ENCODE measurements around the gene CAMKMT. TPM values are rescaled to one million over a fixed set of nuclear protein-coding genes. Genes with fewer than 3 reads are reported as not detected.

Gene CAMKMT
- total and polyA plus RNA-seq, 9 of the 15 experiments (the other 6 are each of a cell fraction or from before 2014, with no cell fraction given) = 1.6 to 15.3 (median 7.4) TPM

DNA sequence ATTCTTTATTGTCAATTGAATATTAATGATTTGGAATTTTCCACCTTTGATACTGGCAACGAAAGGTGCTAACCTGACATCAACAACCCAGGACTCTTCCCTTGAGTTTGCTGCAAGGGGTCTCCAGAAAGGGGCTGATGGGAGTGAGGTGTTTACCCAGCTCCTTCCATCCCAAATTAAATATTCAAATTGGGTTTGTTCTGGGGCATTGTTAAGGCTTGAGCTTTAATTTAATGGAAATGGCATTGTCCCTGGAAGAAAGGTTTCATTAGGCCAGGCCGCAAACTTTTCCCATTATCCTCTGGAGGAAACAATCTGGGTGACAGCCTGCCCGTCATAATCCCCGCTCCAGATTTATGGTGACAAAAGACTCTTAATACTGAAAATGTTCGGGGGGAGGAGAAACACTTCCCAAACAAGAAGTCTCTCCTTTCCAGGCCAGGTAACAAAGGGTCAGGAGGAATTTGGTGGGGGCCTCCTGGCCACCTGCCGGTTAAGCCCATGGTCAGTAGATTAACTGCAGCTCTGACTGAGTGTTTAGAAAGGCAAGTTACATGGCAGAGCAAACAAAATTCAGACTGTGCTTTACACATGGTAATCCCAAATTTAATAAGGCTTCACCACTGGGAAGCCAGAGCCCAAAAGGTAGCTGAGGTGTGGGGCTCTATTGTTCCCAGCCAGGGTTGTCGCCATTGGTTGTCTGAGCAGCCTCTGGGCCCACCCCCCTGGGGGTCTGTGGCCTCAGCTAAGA lies 428.4 kb downstream of the CAMKMT start:
- H3K9ac ChIP-seq (ENCODE audit: insufficient read depth in 1 of 2, low read depth in 2 of 2, low read length in 2 of 2) = no peak overlapping the region
- no peak overlapping the region for H3K4me3 ChIP-seq
- H3K27me3 ChIP-seq (ENCODE audit: control insufficient read depth in 2 of 2, insufficient read depth in 2 of 2, low read length in 2 of 2) = peaks cover 6 to 30% of the 10 kb centered on the region in 2 experiments; a peak in 3 of 5 replicates
- no peak for ATAC-seq
- intact Hi-C loops (cut with micrococcal nuclease) (no loop called here), in situ Hi-C loops (cut with MboI) (no loop called here)
- H3K79me2 ChIP-seq (ENCODE audit: control insufficient read depth, insufficient read depth, low read length) = no peaks in the 10 kb centered on the region
- no peaks in the 10 kb centered on the region for H3K9me1 ChIP-seq (ENCODE audit: control insufficient read depth, insufficient read depth, low read length)
- H3K4me2 ChIP-seq (ENCODE audit: insufficient read depth, low read length) = no peak overlapping the region
- H3K36me3 ChIP-seq (ENCODE audit: control insufficient read depth, insufficient read depth, low read length) = no peaks in the 10 kb centered on the region
- no peak overlapping the region for H2AFZ ChIP-seq (ENCODE audit: low read depth, low read length)
- no peak for FAIRE-seq
- no peak overlapping the region for H3K27ac ChIP-seq (ENCODE audit: extremely low read depth, low read depth, low read length)
- WGBS (ENCODE audit: insufficient coverage, low coverage, missing lambda C conversion rate) = 0% methylated on average over 6 of the region's 7 CpGs
- TF ChIP-seq, protein P1, sequence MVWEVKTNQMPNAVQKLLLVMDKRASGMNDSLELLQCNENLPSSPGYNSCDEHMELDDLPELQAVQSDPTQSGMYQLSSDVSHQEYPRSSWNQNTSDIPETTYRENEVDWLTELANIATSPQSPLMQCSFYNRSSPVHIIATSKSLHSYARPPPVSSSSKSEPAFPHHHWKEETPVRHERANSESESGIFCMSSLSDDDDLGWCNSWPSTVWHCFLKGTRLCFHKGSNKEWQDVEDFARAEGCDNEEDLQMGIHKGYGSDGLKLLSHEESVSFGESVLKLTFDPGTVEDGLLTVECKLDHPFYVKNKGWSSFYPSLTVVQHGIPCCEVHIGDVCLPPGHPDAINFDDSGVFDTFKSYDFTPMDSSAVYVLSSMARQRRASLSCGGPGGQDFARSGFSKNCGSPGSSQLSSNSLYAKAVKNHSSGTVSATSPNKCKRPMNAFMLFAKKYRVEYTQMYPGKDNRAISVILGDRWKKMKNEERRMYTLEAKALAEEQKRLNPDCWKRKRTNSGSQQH (CRISPR knock-in tag; IDR thresholded peaks at IDR 0.05) = no peak
- TF ChIP-seq TAF1 (IDR thresholded peaks at IDR 0.05; ENCODE audit: control insufficient read depth, extremely low read depth, insufficient read depth, low read length, severe bottlenecking) (no peak), EGR1 (conservative IDR thresholded peaks at IDR 0.05) (no peak), ZSCAN32 (CRISPR knock-in tag; IDR thresholded peaks at IDR 0.05) (no peak)
- DNase-seq (ENCODE audit: extremely low read depth in 1 of 4, low spot score in 3 of 4) = no peak
- BruUV-seq (replicated peaks) = no TSS peak
- no peaks in the 10 kb centered on the region for H3K4me1 ChIP-seq (replicated peaks in 1 of 2; ENCODE audit: control insufficient read depth in 2 of 2, insufficient read depth in 2 of 2, low read length in 2 of 2)
- H4K20me1 ChIP-seq (replicated peaks; ENCODE audit: control insufficient read depth, insufficient read depth, low read length) = no peaks in the 10 kb centered on the region; the same call in 1 of the 2 replicates
- POLR2A ChIA-PET = interaction anchor here (0.7 kb wide), 2 partner anchors 13 to 243 kb away, joined by 3 to 4 read pairs; no protein-coding TSS in a partner anchor
- H3K9me3 ChIP-seq (replicated peaks; ENCODE audit: control insufficient read depth, insufficient read depth, low read depth, low read length) = no peaks in the 10 kb centered on the region
- CTCF ChIA-PET (ENCODE audit: low intra/inter-chr PET ratio) = no interaction called here
